Motor neuron (in vitro differentiated cells): ENCODE data around the gene METTL25B. TPM values are rescaled to one million over a fixed set of nuclear protein-coding genes. Genes with fewer than 3 reads are reported as not detected.
A peak's percentile ranks its signal among the peaks of the same experiment; 100 is the strongest.

Source experiments
- ATAC-seq, 8 experiments: fragments of 200-7000 bp; cut with Tn5 transposase; replicated peaks in 6 of 8; 2 replicates each; pipeline ENCODE4 v1.8.0; 2021; ENCODE audit warnings: mild to moderate bottlenecking in 8 of 8, moderate library complexity in 8 of 8
- H3K27ac ChIP-seq, 2 donors: fragments of 250-450 bp; sonication (Bioruptor Pico); 2 replicates each; pipeline ENCODE4 v1.9.0; 2021; ENCODE audit warnings: antibody characterized with exemption in 2 of 2, mild to moderate bottlenecking in 2 of 2, moderate library complexity in 1 of 2
- H3K4me1 ChIP-seq, 2 donors: fragments of 250-450 bp; sonication (Bioruptor Pico); replicated peaks in 1 of 2; 2 replicates each; pipeline ENCODE4 v1.6.1; 2021; ENCODE audit warnings: antibody characterized with exemption in 2 of 2, mild to moderate bottlenecking in 2 of 2, moderate library complexity in 1 of 2
- H3K4me3 ChIP-seq, 5 donors: fragments of 250-450 bp; sonication (Bioruptor Pico); 2 replicates each; pipeline ENCODE4 v1.9.0; 2021; ENCODE audit warnings: antibody characterized with exemption in 5 of 5, mild to moderate bottlenecking in 5 of 5, moderate library complexity in 4 of 5
- WGBS, 10 experiments: fragments of 450-650 bp; shearing (Covaris generic); methylation state at CpG; one replicate each; pipeline ENCODE4 v1.0.0; 2022; 5-methylcytosine and 5-hydroxymethylcytosine counted together
- in situ Hi-C, 9 experiments: fragments of 400-800 bp; cut with MboI; loops; one replicate each; pipeline ENCODE4 v1.15.0; 2021; ENCODE audit warnings: low sequenced_read_pairs in 9 of 9, low pct_unique_long_range_greater_than_20kb in 2 of 9; ENCODE audit not compliant: unreplicated experiment in 9 of 9
- total RNA-seq, 8 experiments: library from RNA; unstranded; fragments of 300-600 nt; gene quantifications; 2 replicates each; pipeline versions ENCODE4 v1.2.3 to v1.2.4, GENCODE V29; 2022

The METTL25B gene
- total RNA-seq, 8 experiments from 2014 or later: 14.3 to 37.1 (median 24.2) TPM

GRCh38 chr1:156738407-156738806 is 10.1 kb downstream of the METTL25B start:
- in situ Hi-C loops: no loop called here
- H3K4me1 ChIP-seq: peaks cover 14 to 16% of the 10 kb centered on the region in 2 donors
- 87 to 100% (median 93%) methylated on average over 1 to 9 of the region's 10 CpGs; no CpG with 5 or more reads in 1 of the 10 experiments for WGBS, 10 experiments
- ATAC-seq: no peak
- no peak overlapping the region for H3K27ac ChIP-seq
- no peak overlapping the region for H3K4me3 ChIP-seq

GRCh38 chr1:156738916-156739315 is 10.6 kb downstream of the METTL25B start:
- no peak overlapping the region for H3K27ac ChIP-seq
- no peak overlapping the region for H3K4me3 ChIP-seq
- 67 to 100% (median 100%) methylated on average over 2 of the region's 2 CpGs; no CpG with 5 or more reads in 3 of the 10 experiments for WGBS, 10 experiments
- in situ Hi-C loops: no loop called here
- H3K4me1 ChIP-seq: peaks cover 14 to 16% of the 10 kb centered on the region in 2 donors
- no peak for ATAC-seq

GRCh38 chr1:156740237-156740740 is 12.0 kb downstream of the METTL25B start:
- Histone ChIP-seq H3K4me3 (peak overlapping the region; percentile 58 to 80 (median 65)), H3K27ac (peak overlapping the region; percentile 16 to 70), H3K4me1 (peaks cover 14 to 16% of the 10 kb centered on the region in 2 donors)
- WGBS, 10 experiments: 5 to 47% (median 15%) methylated on average over 2 to 7 of the region's 7 CpGs
- in situ Hi-C loops: no loop called here
- ATAC-seq: peak in 7 of 8 experiments; percentile 9 to 32 (median 23)

GRCh38 chr1:156740741-156741480 is 12.6 kb downstream of the METTL25B start, which contains the start of gene MRPL24:
Gene MRPL24, minus strand, starts transcription at chr1:156741088. Its CDS starts 2,384 bp downstream, at chr1:156738704.
- WGBS, 10 experiments: 0 to 4% (median 0%) methylated on average over 1 to 26 of the region's 38 CpGs; no CpG with 5 or more reads in 2 of the 10 experiments
- Histone ChIP-seq H3K27ac (peak within 1 kb of the TSS; percentile 82 to 91), H3K4me1 (peaks cover 17 to 18% of the 10 kb centered on the region in 2 donors), H3K4me3 (peak within 1 kb of the TSS; percentile 58 to 80 (median 65))
- in situ Hi-C loops: no loop called here
- ATAC-seq: peak; percentile 93 to 95 (median 94)

DNA sequence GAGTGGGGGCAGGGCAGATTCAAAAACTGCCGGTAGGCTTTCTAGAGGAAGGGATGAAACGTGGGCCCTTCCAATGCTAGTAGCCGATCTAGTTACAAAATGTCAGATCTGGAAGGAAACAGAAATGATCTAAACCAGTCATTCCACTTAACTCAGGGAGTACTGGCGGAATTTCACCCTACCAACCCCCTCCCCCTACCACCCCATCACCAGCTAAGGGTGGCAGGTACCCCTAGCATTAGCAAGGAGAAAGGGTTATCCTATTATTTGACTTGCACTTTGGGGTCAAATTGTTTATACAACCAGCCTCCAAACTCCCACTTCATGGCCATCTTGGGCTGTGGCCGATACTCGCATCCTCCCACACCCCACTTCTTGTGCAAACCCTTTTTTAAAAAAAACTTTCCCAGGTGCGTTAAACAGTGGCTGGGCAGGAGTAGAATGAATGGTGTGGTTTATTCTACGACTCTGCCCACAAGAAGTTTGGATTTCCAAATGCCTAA is 13.3 kb downstream of the METTL25B start:
- 0 to 96% (median 68%) methylated on average over 2 to 8 of the region's 8 CpGs; no CpG with 5 or more reads in 2 of the 10 experiments for WGBS, 10 experiments
- peak overlapping the region; percentile 82 to 91 for H3K27ac ChIP-seq
- peaks cover 23% of the 10 kb centered on the region in 2 donors for H3K4me1 ChIP-seq
- H3K4me3 ChIP-seq: peak overlapping the region; percentile 17 to 65 (median 26)
- in situ Hi-C loops: no loop called here
- ATAC-seq: no peak

- Histone ChIP-seq H3K4me1 (peaks cover 23% of the 10 kb centered on the region in 2 donors), H3K4me3 (no peak overlapping the region), H3K27ac (no peak overlapping the region)
- ATAC-seq: no peak
- WGBS, 10 experiments: 53 to 100% (median 71%) methylated on average over 1 to 3 of the region's 3 CpGs; no CpG with 5 or more reads in 2 of the 10 experiments
- in situ Hi-C loops: no loop called here
Observed at GRCh38 chr1:156742017-156742416, 13.7 kb downstream of the METTL25B start.

DNA sequence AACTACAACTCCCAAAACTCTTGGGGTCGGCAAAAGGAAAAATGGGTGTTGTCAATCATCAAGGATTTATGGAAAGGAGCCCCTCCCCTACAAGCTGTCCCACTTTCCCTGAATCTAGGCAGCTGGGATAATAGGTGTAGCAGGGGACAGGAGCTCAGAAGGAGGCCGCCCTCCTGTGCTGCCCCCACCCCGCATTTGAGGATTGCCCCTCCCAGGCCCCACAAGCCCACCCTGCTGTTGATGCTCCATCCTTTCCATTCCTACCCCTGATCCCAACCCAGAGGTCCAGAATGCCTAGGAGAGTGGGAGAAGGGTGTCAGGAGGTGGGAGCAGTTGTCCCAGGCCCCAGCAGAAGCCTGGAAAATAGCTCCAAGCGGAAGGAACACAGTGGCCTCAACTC is 14.5 kb downstream of the METTL25B start:
- in situ Hi-C loops: no loop called here
- 57 to 100% (median 92%) methylated on average over 1 to 2 of the region's 4 CpGs; no CpG with 5 or more reads in 5 of the 10 experiments for WGBS, 10 experiments

DNA sequence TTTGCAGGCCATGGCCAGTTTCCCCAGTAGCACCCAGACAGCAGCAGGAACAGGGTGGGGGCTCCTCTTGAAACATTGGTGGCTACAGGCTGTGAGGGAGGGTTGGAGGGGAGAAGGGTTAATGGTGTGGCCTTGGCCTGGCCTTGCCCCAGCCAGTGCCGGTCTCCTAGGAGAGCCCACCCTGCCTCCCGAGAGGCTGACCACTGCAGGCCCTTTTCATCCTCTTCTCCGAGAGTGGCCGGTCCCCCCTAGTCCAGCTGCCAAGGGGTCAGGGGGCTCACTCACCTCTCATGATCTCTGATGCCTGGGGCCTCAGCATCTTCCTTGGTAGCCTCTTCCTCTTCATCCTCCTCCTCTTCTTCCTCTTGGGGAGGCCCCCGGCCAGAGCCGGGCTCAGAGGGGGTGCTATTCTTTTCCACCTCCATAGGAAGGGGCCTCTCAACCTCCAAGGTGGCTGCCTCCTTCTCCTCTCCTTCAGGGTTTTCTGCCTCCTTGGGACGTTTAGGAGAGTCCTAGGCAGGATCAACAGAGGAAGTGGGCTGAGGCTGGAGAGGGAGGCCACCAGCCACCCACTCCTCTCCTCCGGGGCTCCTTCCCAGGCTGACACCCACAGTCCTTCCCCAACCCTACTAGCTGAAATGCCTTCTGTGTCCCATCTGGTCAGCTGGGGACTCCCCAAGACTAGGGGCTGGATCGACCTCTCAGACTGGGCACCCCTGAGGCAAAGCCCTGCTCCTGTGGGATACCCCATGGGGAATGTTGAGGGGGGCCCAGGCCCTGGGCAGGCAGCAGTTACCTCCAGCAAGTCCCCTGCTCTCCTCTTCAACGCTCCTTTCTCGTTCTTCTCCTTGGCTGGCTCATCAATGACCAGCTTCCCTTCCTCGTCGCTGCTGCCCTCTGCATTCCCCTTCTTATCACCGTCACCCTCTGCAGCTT is 15.4 kb downstream of the METTL25B start:
- 54 to 100% (median 90%) methylated on average over 1 to 8 of the region's 14 CpGs; no CpG with 5 or more reads in 4 of the 10 experiments for WGBS, 10 experiments
- H3K27ac ChIP-seq: no peak overlapping the region
- ATAC-seq: no peak
- no peak overlapping the region for H3K4me3 ChIP-seq
- in situ Hi-C loops: no loop called here
- peaks cover 38% of the 10 kb centered on the region in 2 donors for H3K4me1 ChIP-seq

More for the DNA sequence above, 14.5 kb downstream of the METTL25B start:
- H3K4me1 ChIP-seq: peaks cover 29% of the 10 kb centered on the region in 2 donors
- H3K4me3 ChIP-seq: no peak overlapping the region
- no peak for ATAC-seq
- H3K27ac ChIP-seq: no peak overlapping the region

DNA sequence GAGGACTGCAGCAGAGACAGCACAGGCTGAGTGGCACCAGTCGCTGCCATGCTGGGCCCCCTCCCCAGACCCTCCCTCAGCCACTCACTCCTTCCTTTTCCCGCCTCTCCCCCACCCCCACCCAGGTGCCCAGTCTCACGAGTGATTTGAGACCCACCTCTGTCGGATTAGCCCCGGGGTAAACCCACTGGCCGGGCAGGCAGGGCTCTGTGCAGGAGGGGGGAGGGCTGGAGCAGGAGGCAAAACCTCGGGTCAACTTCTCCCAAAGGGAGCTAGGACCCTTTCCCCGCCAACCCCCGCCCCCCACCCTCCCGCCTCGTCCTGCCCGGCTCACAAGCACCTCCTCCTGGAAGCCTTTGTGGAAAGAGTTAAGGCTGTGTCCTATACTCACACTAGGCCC is 16.1 kb downstream of the METTL25B start:
- WGBS, 10 experiments: 100% methylated on average over 1 of the region's 12 CpGs; no CpG with 5 or more reads in 9 of the 10 experiments
- no peak overlapping the region for H3K27ac ChIP-seq
- H3K4me3 ChIP-seq: no peak overlapping the region
- ATAC-seq: no peak
- peaks cover 45% of the 10 kb centered on the region in 2 donors for H3K4me1 ChIP-seq
- in situ Hi-C loops: no loop called here

DNA sequence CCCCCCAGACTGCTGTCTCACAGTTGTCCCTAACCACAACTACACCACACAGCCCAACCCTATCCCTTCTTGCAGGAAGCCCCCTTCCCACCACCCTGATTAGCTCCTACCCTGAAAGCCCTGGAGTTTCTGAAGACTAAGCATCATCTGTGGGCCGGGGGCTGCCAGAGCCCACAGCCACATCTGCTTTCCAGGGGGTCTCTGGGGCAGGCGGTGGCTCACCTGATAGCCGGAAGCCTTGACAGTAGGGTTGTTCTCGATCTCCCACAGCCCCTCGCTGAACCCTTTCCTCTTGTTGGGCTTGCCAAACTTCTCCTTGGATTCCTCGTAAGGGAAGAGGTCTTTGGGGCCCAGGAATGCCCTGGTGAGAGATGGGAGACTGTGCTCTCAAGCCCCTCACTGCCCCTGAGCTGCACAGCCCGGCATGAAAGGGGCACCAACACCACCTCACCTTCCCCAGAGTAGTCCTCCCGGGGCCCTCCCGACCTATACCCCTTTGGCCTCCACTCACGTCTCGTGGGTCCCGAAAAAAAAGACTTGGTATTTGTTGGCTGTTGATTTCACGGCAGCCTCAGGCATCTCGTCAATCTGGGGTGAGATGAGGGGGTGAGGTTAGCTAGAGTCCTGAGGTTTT is 16.6 kb downstream of the METTL25B start:
- ATAC-seq: no peak
- Histone ChIP-seq H3K27ac (no peak overlapping the region), H3K4me3 (no peak overlapping the region), H3K4me1 (peaks cover 47 to 50% of the 10 kb centered on the region in 2 donors)
- in situ Hi-C loops: no loop called here
- WGBS, 10 experiments: 60 to 100% (median 94%) methylated on average over 1 to 11 of the region's 14 CpGs; no CpG with 5 or more reads in 4 of the 10 experiments

DNA sequence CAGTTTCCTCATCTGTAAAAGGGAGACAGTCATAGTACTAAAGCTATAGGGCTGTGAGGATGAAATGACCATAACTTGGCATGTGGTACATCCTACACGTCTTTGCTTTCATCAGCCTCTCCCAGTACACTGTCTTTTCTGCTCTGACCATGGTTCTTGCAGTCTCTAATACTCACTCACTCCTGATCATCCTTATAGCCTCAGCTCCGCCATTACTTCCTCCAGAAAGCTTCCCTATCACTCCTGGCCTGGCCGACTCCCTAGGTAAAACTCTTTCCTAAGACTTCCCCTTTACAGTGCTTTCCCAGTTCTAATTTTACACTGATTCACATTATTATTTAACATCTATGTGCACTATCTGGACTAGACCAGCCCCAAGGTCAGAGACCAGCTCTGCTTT is 17.6 kb downstream of the METTL25B start:
- no peak for ATAC-seq
- H3K27ac ChIP-seq: peak overlapping the region; percentile 99
- H3K4me1 ChIP-seq: peaks cover 49 to 51% of the 10 kb centered on the region in 2 donors
- no peak overlapping the region for H3K4me3 ChIP-seq
- in situ Hi-C loops: no loop called here
- whole genome bisulfite sequencing, 10 experiments: 20 to 100% (median 88%) methylated on average over 1 to 3 of the region's 3 CpGs; no CpG with 5 or more reads in 3 of the 10 experiments

- 0 to 69% (median 52%) methylated on average over 1 to 7 of the region's 9 CpGs; no CpG with 5 or more reads in 4 of the 10 experiments for WGBS, 10 experiments
- peak overlapping the region; percentile 99 for H3K27ac ChIP-seq
- in situ Hi-C loops: no loop called here
- H3K4me1 ChIP-seq: peaks cover 47 to 49% of the 10 kb centered on the region in 2 donors
- ATAC-seq: no peak
- peak overlapping the region; percentile 37 to 52 (median 42) for H3K4me3 ChIP-seq
Observed at GRCh38 chr1:156746406-156746727, 18.1 kb downstream of the METTL25B start.
